Fibroblast of the aortic adventitia (primary cell): ENCODE measurements around the gene SERPINA10. TPM values are rescaled to one million over a fixed set of nuclear protein-coding genes. Genes with fewer than 3 reads are reported as not detected.
A peak's percentile ranks its signal among the peaks of the same experiment; 100 is the strongest.

Experiments used
- DNase-seq: peaks from one replicate; pipeline ENCODE4 v3.0.0-alpha.2; 2010; ENCODE audit warnings: low read depth
- H3K4me3 ChIP-seq: 2 replicates; pipeline ENCODE4 v1.5.1; 2011; ENCODE audit warnings: low read depth, mild to moderate bottlenecking, control low read depth, low read length, moderate library complexity
- total RNA-seq: library from RNA; depleted of rRNA; stranded (reverse); fragments of >200 nt; gene quantifications from 2 replicates; pipeline ENCODE4 v1.2.3, GENCODE V29; 2012; ENCODE audit warnings: low replicate concordance
- TF ChIP-seq, protein P1 (sequence below): IDR thresholded peaks from 2 replicates; pipeline ENCODE4 v1.5.1; 2011; ENCODE audit warnings: mild to moderate bottlenecking, low read length, control low read depth, inconsistent platforms; ENCODE audit not compliant: insufficient read depth

SERPINA10 gene
- total RNA-seq, 1 donor, result not detected

- DNase-seq, result no peak
- TF ChIP-seq, protein P1, sequence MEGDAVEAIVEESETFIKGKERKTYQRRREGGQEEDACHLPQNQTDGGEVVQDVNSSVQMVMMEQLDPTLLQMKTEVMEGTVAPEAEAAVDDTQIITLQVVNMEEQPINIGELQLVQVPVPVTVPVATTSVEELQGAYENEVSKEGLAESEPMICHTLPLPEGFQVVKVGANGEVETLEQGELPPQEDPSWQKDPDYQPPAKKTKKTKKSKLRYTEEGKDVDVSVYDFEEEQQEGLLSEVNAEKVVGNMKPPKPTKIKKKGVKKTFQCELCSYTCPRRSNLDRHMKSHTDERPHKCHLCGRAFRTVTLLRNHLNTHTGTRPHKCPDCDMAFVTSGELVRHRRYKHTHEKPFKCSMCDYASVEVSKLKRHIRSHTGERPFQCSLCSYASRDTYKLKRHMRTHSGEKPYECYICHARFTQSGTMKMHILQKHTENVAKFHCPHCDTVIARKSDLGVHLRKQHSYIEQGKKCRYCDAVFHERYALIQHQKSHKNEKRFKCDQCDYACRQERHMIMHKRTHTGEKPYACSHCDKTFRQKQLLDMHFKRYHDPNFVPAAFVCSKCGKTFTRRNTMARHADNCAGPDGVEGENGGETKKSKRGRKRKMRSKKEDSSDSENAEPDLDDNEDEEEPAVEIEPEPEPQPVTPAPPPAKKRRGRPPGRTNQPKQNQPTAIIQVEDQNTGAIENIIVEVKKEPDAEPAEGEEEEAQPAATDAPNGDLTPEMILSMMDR, result no peak
- no peak overlapping the region for H3K4me3 ChIP-seq
Observed at GRCh38 chr14:94334872-94335271, 41.8 kb upstream of the SERPINA10 start.

- H3K4me3 ChIP-seq, result no peak overlapping the region
- TF ChIP-seq, protein P1, result no peak
- no peak for DNase-seq
Observed at GRCh38 chr14:94332587-94332986, 39.5 kb upstream of the SERPINA10 start.

GRCh38 chr14:94332063-94332583, 39.1 kb upstream of the SERPINA10 start:
- TF ChIP-seq, protein P1, result no peak

DNA sequence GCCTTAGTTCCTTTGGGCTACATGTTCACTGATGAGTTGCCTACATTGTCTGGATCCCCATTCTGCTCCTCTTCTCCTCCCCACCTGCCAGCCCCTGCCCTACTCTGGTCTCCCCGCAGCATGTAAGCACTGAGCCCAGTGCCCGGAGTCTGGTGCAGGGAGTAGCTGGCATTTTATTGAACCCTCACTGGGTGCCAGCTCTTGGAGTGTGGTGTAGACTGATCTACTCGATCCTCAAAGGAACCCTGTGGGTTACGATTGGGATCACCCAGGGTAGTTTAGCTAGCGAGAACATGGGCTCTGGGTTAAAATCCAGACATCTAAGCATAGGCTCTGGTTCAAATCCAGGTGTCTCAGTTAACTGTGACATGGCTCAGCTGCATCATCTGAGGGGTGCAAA, 38.4 kb upstream of the SERPINA10 start:
- no peak for DNase-seq
- H3K4me3 ChIP-seq, result no peak overlapping the region
- TF ChIP-seq, protein P1, result no peak

More at GRCh38 chr14:94332063-94332583, 39.1 kb upstream of the SERPINA10 start:
- no peak for DNase-seq
- no peak overlapping the region for H3K4me3 ChIP-seq

DNA sequence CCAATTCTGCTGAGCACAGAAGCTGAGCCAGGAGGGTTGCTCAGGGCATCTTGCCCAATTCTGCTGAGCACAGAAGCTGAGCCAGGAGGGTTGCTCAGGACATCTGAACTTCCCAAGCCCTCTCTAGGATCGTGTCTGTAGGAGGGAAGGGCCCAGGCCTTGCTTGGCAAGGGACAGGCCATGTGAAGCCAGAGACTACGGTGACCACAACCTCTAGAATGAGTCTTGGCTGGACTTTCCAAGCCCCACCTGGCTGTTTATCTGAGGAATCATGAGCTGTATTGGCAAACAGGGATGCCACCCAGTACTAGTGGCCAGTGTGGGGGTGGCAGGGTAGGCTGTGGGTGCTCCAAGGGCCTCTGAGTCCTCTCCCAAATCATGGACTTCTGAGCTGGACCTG, 37.8 kb upstream of the SERPINA10 start:
- no peak overlapping the region for H3K4me3 ChIP-seq
- DNase-seq, result peak; percentile 23
- TF ChIP-seq, protein P1, result no peak

DNA sequence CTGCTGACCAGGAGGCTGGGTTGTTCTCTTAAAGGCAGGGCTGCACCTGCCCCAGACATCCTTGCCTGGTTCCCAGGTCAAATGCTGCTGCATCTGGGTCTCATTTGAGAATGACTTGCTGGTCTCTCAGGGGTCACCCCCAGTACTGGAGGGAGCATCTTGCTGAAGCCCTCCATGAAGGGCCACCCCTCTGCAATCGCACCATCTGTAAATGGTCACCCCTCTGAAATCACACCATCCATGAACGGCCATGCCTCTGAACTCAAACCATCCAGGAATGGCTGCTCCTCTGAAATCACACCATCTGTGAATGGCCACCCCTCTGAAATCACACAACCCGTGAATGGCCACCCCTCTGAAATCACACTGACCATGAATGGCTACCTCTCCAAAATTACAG, 37.4 kb upstream of the SERPINA10 start:
- DNase-seq, result no peak
- TF ChIP-seq, protein P1, result no peak
- no peak overlapping the region for H3K4me3 ChIP-seq

DNA sequence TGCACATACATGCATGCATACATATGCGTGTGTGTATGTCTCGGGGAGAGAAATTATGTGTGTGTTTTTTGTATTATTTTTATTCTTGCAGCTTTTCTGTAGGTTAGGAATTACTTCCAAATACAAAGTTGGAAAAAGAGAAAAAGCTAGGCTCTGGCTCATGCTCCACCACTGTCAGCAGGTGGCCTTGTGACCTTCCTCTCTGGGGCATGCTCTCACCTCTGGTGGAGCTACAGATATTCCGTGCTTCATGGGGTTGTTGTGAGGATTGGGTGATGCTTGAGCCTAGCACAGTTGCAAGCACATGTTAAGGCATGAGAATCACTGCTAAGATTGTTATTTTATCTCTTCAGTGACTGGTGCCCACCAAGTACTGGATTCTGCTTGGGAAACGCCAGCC, 36.8 kb upstream of the SERPINA10 start:
- no peak for DNase-seq
- TF ChIP-seq, protein P1, result no peak

More for the DNA sequence above, 36.8 kb upstream of the SERPINA10 start:
- H3K4me3 ChIP-seq, result no peak overlapping the region
